ENCODE data around the gene ZNF280B. TPM values are rescaled to one million over a fixed set of nuclear protein-coding genes. Genes with fewer than 3 reads are reported as not detected.
"Not testable (repeated sequence)": the region's sequence is repeated elsewhere in the genome, so short reads cannot be mapped to it uniquely, and the experiment has no call there.

Gene ZNF280B
- total RNA-seq, 1 experiment from 2014 or later: 3.9 TPM

DNA sequence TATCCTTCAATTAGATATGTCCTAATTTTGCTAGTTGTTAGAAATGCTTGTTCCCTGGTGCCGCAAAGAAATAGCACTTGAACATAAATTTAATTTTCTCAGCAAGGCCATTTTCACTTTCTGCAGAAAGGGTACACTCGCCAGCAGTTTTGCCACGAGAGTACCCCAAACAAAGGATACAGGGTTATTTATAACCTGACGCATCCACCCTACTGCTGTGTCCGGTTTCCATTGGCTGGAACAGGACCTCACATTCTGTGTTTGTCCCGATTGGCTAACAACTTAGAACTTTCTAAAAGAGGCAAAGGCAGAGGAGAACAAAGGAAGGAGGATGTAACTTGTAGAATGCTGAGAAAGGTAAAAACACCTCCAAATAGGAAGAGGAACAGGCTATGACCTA, 1.4 kb upstream of the ZNF280B start:
- H3K4me1 ChIP-seq; CTCF ChIA-PET; H3K4me3 ChIP-seq (ENCODE audit: low read depth, low read length); H3K4me3 Mint-ChIP-seq (ENCODE audit: unreplicated experiment); H3K4me1 Mint-ChIP-seq (ENCODE audit: low read depth, unreplicated experiment); DNase-seq; H3K27ac Mint-ChIP-seq (ENCODE audit: unreplicated experiment); POLR2A ChIA-PET; H3K36me3 Mint-ChIP-seq (ENCODE audit: insufficient read depth, unreplicated experiment); H3K27me3 Mint-ChIP-seq (ENCODE audit: insufficient read depth, unreplicated experiment); H3K36me3 ChIP-seq (ENCODE audit: control insufficient read depth, insufficient read depth, low read length); H3K9me3 ChIP-seq; H3K27me3 ChIP-seq (replicated peaks; ENCODE audit: control insufficient read depth, insufficient read depth, low read length); intact Hi-C loops (cut with micrococcal nuclease; ENCODE audit: unreplicated experiment); BruUV-seq (replicated peaks): not testable (repeated sequence)
- peaks cover 28% of the 10 kb centered on the region for H3K9me3 Mint-ChIP-seq (ENCODE audit: unreplicated experiment)

DNA sequence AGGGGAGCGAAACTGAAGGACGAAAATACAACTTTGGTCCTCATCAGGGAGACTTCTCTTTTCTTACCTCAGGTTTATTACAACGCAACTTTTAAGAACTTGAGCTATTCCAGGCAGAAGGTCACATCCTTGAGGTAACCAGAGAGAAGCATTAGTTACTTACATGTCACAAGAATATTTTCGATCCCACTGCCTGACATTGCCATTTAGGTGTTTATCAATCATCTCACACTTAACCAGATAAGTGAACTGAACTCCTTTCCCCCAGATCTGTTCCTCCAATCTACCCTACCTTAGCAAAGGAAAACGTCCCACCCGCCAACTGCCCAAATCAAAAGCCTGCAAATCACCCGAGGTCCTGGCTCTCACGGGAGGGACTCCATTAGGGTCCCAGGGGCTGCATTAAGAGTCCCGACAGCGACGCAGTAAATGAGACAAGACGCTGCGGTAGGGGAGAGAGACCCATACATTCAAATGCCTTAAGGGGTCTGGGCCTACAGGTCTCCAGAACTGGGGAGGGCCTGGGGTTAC, 734 bp downstream of the ZNF280B start:
- Histone ChIP-seq H3K27me3 (replicated peaks; ENCODE audit: control insufficient read depth, insufficient read depth, low read length) (no peaks in the 10 kb centered on the region), H3K9me3 (peaks cover 8% of the 10 kb centered on the region), H3K4me3 (ENCODE audit: low read depth, low read length) (peak overlapping the region; percentile 55), H3K4me1 (no peaks in the 10 kb centered on the region), H3K36me3 (ENCODE audit: control insufficient read depth, insufficient read depth, low read length) (no peaks in the 10 kb centered on the region)
- no TSS peak for BruUV-seq (replicated peaks)
- TF ChIP-seq, protein P1, sequence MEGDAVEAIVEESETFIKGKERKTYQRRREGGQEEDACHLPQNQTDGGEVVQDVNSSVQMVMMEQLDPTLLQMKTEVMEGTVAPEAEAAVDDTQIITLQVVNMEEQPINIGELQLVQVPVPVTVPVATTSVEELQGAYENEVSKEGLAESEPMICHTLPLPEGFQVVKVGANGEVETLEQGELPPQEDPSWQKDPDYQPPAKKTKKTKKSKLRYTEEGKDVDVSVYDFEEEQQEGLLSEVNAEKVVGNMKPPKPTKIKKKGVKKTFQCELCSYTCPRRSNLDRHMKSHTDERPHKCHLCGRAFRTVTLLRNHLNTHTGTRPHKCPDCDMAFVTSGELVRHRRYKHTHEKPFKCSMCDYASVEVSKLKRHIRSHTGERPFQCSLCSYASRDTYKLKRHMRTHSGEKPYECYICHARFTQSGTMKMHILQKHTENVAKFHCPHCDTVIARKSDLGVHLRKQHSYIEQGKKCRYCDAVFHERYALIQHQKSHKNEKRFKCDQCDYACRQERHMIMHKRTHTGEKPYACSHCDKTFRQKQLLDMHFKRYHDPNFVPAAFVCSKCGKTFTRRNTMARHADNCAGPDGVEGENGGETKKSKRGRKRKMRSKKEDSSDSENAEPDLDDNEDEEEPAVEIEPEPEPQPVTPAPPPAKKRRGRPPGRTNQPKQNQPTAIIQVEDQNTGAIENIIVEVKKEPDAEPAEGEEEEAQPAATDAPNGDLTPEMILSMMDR (IDR thresholded peaks at IDR 0.05; ENCODE audit: insufficient read depth in 1 of 2, low read depth in 1 of 2, low read length in 1 of 2, severe bottlenecking in 1 of 2, unreplicated experiment in 1 of 2): no peak
- peak overlapping the region; percentile 69 for H3K4me3 Mint-ChIP-seq (ENCODE audit: unreplicated experiment)
- H3K4me1 Mint-ChIP-seq (ENCODE audit: low read depth, unreplicated experiment): no peaks in the 10 kb centered on the region
- CTCF ChIA-PET: no interaction called here
- intact Hi-C loops (cut with micrococcal nuclease; ENCODE audit: unreplicated experiment): no loop called here
- POLR2A ChIA-PET: no interaction called here
- H3K36me3 Mint-ChIP-seq (ENCODE audit: insufficient read depth, unreplicated experiment): peaks cover 5% of the 10 kb centered on the region
- H3K27me3 Mint-ChIP-seq (ENCODE audit: insufficient read depth, unreplicated experiment): no peaks in the 10 kb centered on the region
- no peak overlapping the region for H3K27ac Mint-ChIP-seq (ENCODE audit: unreplicated experiment)
- no peak for DNase-seq
- peaks cover 28% of the 10 kb centered on the region for H3K9me3 Mint-ChIP-seq (ENCODE audit: unreplicated experiment)

DNA sequence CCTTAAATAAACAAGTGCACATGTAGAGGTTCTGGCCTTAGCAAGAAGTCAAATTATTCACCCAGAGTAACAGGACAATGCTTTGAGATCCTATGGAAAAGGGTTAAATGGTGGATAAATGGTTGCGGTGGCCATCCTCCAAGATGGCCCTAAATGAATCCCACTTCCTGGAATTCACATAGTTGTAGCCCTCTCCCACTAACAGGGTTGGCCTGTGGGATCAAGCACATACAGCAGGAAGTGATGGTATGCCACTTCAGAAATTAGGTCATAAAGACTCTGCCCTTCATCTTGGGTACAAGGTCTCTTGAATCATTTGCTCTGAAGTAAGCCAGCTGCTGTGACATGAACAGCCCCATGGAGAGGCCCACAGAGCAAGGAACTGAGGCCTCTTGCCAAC, 1.8 kb downstream of the ZNF280B start:
- ChIA-PET CTCF (no interaction called here), POLR2A (no interaction called here)
- H3K4me3 ChIP-seq (ENCODE audit: low read depth, low read length): no peak overlapping the region
- DNase-seq: no peak
- H3K4me1 ChIP-seq: no peaks in the 10 kb centered on the region
- TF ChIP-seq, protein P1 (IDR thresholded peaks at IDR 0.05; ENCODE audit: insufficient read depth in 1 of 2, low read depth in 1 of 2, low read length in 1 of 2, severe bottlenecking in 1 of 2, unreplicated experiment in 1 of 2): no peak
- H3K36me3 Mint-ChIP-seq (ENCODE audit: insufficient read depth, unreplicated experiment): peaks cover 5% of the 10 kb centered on the region
- no peaks in the 10 kb centered on the region for H3K27me3 ChIP-seq (replicated peaks; ENCODE audit: control insufficient read depth, insufficient read depth, low read length)
- peaks cover 8% of the 10 kb centered on the region for H3K9me3 ChIP-seq
- no peaks in the 10 kb centered on the region for H3K27me3 Mint-ChIP-seq (ENCODE audit: insufficient read depth, unreplicated experiment)
- no peak overlapping the region for H3K4me3 Mint-ChIP-seq (ENCODE audit: unreplicated experiment)
- no peaks in the 10 kb centered on the region for H3K36me3 ChIP-seq (ENCODE audit: control insufficient read depth, insufficient read depth, low read length)
- peaks cover 28% of the 10 kb centered on the region for H3K9me3 Mint-ChIP-seq (ENCODE audit: unreplicated experiment)
- no peak overlapping the region for H3K27ac Mint-ChIP-seq (ENCODE audit: unreplicated experiment)
- no TSS peak for BruUV-seq (replicated peaks)
- no peaks in the 10 kb centered on the region for H3K4me1 Mint-ChIP-seq (ENCODE audit: low read depth, unreplicated experiment)
- intact Hi-C loops (cut with micrococcal nuclease; ENCODE audit: unreplicated experiment): no loop called here

DNA sequence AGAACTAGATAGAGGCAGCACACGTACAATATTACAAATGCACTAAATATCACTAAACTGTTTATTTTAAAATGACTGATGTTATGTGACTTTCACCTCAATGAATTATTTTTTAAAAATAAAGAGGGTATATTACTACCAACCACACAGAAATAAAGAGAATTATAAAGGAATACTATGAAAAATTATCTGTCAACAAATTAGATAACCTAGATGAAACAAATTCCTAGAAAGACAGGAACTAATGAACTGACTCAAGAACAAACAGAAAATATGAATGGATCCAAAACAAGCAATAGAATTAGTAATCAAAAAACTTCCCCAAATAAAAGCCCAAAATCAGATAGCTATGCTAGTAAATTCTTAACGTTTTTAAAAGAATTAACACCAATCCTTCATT, 10.3 kb downstream of the ZNF280B start:
- DNase-seq: no peak
- no peak overlapping the region for H3K4me3 ChIP-seq (ENCODE audit: low read depth, low read length)
- CTCF ChIA-PET: no interaction called here
- intact Hi-C loops (cut with micrococcal nuclease; ENCODE audit: unreplicated experiment): no loop called here
- POLR2A ChIA-PET: no interaction called here
- TF ChIP-seq, protein P1 (IDR thresholded peaks at IDR 0.05; ENCODE audit: insufficient read depth in 1 of 2, low read depth in 1 of 2, low read length in 1 of 2, severe bottlenecking in 1 of 2, unreplicated experiment in 1 of 2): no peak
- H3K36me3 ChIP-seq (ENCODE audit: control insufficient read depth, insufficient read depth, low read length): no peaks in the 10 kb centered on the region
- Mint-ChIP-seq H3K36me3 (ENCODE audit: insufficient read depth, unreplicated experiment) (peaks cover 6% of the 10 kb centered on the region), H3K27ac (ENCODE audit: unreplicated experiment) (no peak overlapping the region), H3K9me3 (ENCODE audit: unreplicated experiment) (no peaks in the 10 kb centered on the region), H3K27me3 (ENCODE audit: insufficient read depth, unreplicated experiment) (no peaks in the 10 kb centered on the region), H3K4me1 (ENCODE audit: low read depth, unreplicated experiment) (no peaks in the 10 kb centered on the region), H3K4me3 (ENCODE audit: unreplicated experiment) (no peak overlapping the region)
- H3K4me1 ChIP-seq: no peaks in the 10 kb centered on the region
- no TSS peak for BruUV-seq (replicated peaks)
- no peaks in the 10 kb centered on the region for H3K27me3 ChIP-seq (replicated peaks; ENCODE audit: control insufficient read depth, insufficient read depth, low read length)
- no peaks in the 10 kb centered on the region for H3K9me3 ChIP-seq

DNA sequence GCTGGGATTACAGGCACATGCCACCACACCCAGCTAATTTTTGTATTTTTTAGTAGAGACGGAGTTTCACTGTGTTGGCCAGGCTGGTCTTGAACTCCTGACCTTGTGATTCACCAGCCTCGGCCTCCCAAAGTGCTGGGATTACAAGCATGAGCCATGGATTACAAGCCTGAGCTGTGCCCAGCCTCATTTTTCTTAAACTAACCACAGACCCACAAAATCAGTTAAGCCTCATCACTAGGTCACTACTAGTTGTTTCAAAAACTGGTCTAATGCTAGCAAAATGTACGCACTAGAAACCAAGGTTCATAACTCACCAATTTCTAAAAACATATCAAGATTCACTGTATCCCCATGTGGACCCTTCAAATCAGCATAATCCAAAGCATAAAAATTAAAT, 17.0 kb downstream of the ZNF280B start:
- POLR2A ChIA-PET; H3K4me3 ChIP-seq (ENCODE audit: low read depth, low read length); BruUV-seq (replicated peaks); H3K4me1 ChIP-seq; H3K27ac Mint-ChIP-seq (ENCODE audit: unreplicated experiment); DNase-seq; intact Hi-C loops (cut with micrococcal nuclease; ENCODE audit: unreplicated experiment); H3K27me3 Mint-ChIP-seq (ENCODE audit: insufficient read depth, unreplicated experiment); CTCF ChIA-PET; H3K9me3 ChIP-seq; H3K4me3 Mint-ChIP-seq (ENCODE audit: unreplicated experiment); H3K9me3 Mint-ChIP-seq (ENCODE audit: unreplicated experiment); H3K36me3 ChIP-seq (ENCODE audit: control insufficient read depth, insufficient read depth, low read length); H3K4me1 Mint-ChIP-seq (ENCODE audit: low read depth, unreplicated experiment); H3K27me3 ChIP-seq (replicated peaks; ENCODE audit: control insufficient read depth, insufficient read depth, low read length): not testable (repeated sequence)
- peaks cover 15% of the 10 kb centered on the region for H3K36me3 Mint-ChIP-seq (ENCODE audit: insufficient read depth, unreplicated experiment)

Measured in Caco-2 (cell line).